ENCODE data around the gene HS1BP3.

DNA sequence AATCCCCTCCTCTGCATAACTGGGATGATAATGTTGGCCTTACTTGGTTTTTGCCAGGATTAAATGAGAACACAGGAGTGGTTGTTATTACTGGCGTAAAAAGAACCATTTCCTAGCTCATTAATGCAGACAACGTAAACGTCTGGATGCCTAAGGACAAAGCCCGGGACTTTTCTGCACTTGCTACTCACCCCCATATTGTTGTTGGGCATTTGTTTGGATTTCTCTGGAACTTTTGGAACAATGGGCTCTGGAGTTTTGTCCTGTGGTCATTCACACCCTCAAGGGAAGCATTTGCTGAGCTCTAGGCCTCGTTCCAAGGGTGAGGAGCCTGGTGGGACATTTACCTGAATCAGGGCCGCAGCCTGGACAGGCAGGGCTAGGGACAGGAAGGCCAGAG, 76.0 kb downstream of the HS1BP3 start:
- TF ChIP-seq POLR2A (IDR thresholded peaks at IDR 0.05; ENCODE audit: low read depth, low read length) (no peak), RFX5 (IDR thresholded peaks at IDR 0.05; ENCODE audit: low read depth, low read length) (no peak)
- TF ChIP-seq, protein P1, sequence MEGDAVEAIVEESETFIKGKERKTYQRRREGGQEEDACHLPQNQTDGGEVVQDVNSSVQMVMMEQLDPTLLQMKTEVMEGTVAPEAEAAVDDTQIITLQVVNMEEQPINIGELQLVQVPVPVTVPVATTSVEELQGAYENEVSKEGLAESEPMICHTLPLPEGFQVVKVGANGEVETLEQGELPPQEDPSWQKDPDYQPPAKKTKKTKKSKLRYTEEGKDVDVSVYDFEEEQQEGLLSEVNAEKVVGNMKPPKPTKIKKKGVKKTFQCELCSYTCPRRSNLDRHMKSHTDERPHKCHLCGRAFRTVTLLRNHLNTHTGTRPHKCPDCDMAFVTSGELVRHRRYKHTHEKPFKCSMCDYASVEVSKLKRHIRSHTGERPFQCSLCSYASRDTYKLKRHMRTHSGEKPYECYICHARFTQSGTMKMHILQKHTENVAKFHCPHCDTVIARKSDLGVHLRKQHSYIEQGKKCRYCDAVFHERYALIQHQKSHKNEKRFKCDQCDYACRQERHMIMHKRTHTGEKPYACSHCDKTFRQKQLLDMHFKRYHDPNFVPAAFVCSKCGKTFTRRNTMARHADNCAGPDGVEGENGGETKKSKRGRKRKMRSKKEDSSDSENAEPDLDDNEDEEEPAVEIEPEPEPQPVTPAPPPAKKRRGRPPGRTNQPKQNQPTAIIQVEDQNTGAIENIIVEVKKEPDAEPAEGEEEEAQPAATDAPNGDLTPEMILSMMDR (conservative IDR thresholded peaks at IDR 0.05; ENCODE audit: low read depth, low read length) = no peak
